HG03097 (cell line): ENCODE results near the gene TRPV5.
A peak's percentile ranks its signal among the peaks of the same experiment; 100 is the strongest.

ENCODE experiments used
- ATAC-seq: cut with Tn5 transposase; IDR thresholded peaks from one replicate; pipeline ENCODE4 v1.9.1; 2021; ENCODE audit not compliant: unreplicated experiment, low FRiP score

Gene TRPV5

GRCh38 chr7:142889816-142890215 lies 43.7 kb downstream of the TRPV5 start:
- no peak for ATAC-seq

GRCh38 chr7:142887282-142888015 lies 46.1 kb downstream of the TRPV5 start:
- ATAC-seq, result no peak

GRCh38 chr7:142886866-142887265 lies 46.7 kb downstream of the TRPV5 start:
- no peak for ATAC-seq

- ATAC-seq, result no peak
These were observed 48.0 kb downstream of the TRPV5 start, which contains the start of gene TRPV6 for GRCh38 chr7:142885311-142886230. TRPV6 (minus strand) TSS chr7:142885745.

- ATAC-seq, result no peak
These were observed 49.3 kb downstream of the TRPV5 start for GRCh38 chr7:142884286-142884640.

- ATAC-seq, result no peak
These were observed 49.8 kb downstream of the TRPV5 start for GRCh38 chr7:142883571-142884285.

- ATAC-seq, result no peak
These were observed 50.4 kb downstream of the TRPV5 start for GRCh38 chr7:142883145-142883544.

GRCh38 chr7:142882338-142882678 lies 51.2 kb downstream of the TRPV5 start:
- no peak for ATAC-seq

- no peak for ATAC-seq
These were observed 51.8 kb downstream of the TRPV5 start for GRCh38 chr7:142881586-142882337.

GRCh38 chr7:142880876-142881505 lies 52.6 kb downstream of the TRPV5 start:
- ATAC-seq, result peak; percentile 49

- ATAC-seq, result no peak
These were observed 54.5 kb downstream of the TRPV5 start for GRCh38 chr7:142879060-142879459.

GRCh38 chr7:142878315-142878714 lies 55.2 kb downstream of the TRPV5 start:
- ATAC-seq, result no peak

- ATAC-seq, result no peak
These were observed 56.3 kb downstream of the TRPV5 start for GRCh38 chr7:142876991-142877910.

- no peak for ATAC-seq
These were observed 57.1 kb downstream of the TRPV5 start for GRCh38 chr7:142876236-142876960.

GRCh38 chr7:142875456-142875855 lies 58.1 kb downstream of the TRPV5 start:
- no peak for ATAC-seq

- no peak for ATAC-seq
These were observed 58.7 kb downstream of the TRPV5 start for GRCh38 chr7:142874837-142875236.

- no peak for ATAC-seq
These were observed 59.1 kb downstream of the TRPV5 start for GRCh38 chr7:142874409-142874808.

GRCh38 chr7:142873871-142874270 lies 59.7 kb downstream of the TRPV5 start:
- no peak for ATAC-seq
